Left kidney (tissue), 2 donors: ENCODE results near the gene ALDH1A3. TPM values are rescaled to one million over a fixed set of nuclear protein-coding genes. Genes with fewer than 3 reads are reported as not detected.

Experiments
- DNase-seq: peaks from one replicate; pipeline ENCODE4 v3.0.0-alpha.2; 2013
- polyA plus RNA-seq: library from polyadenylated mRNA; unstranded; fragments of 120-200 nt; gene quantifications from one replicate; pipeline ENCODE4 v1.2.1, GENCODE V29; 2013; ENCODE audit not compliant: insufficient read length

ALDH1A3 gene
- polyA plus RNA-seq, 1 donor, result 5.7 TPM

- no peak for DNase-seq
Observed at GRCh38 chr15:100925480-100925879, 45.8 kb downstream of the ALDH1A3 start.

GRCh38 chr15:100926258-100926657 lies 46.6 kb downstream of the ALDH1A3 start:
- DNase-seq, result no peak

GRCh38 chr15:100926971-100927756 lies 47.5 kb downstream of the ALDH1A3 start:
- no peak for DNase-seq

- DNase-seq, result no peak
Observed at GRCh38 chr15:100928632-100929280, 49.1 kb downstream of the ALDH1A3 start.

- DNase-seq, result no peak
Observed at GRCh38 chr15:100929641-100930042, 50.0 kb downstream of the ALDH1A3 start.

- no peak for DNase-seq
Observed at GRCh38 chr15:100930306-100930848, 50.7 kb downstream of the ALDH1A3 start.

- no peak for DNase-seq
Observed at GRCh38 chr15:100931143-100931890, 51.7 kb downstream of the ALDH1A3 start.

- DNase-seq, result no peak
Observed at GRCh38 chr15:100932676-100933348, 53.2 kb downstream of the ALDH1A3 start.

- no peak for DNase-seq
Observed at GRCh38 chr15:100934166-100934565, 54.5 kb downstream of the ALDH1A3 start.

GRCh38 chr15:100934726-100935125 lies 55.1 kb downstream of the ALDH1A3 start:
- DNase-seq, result no peak

- no peak for DNase-seq
Observed at GRCh38 chr15:100937171-100937570, 57.5 kb downstream of the ALDH1A3 start.

- DNase-seq, result no peak
Observed at GRCh38 chr15:100939791-100940190, 60.2 kb downstream of the ALDH1A3 start.

- DNase-seq, result no peak
Observed at GRCh38 chr15:100940767-100941379, 61.2 kb downstream of the ALDH1A3 start.

- DNase-seq, result no peak
Observed at GRCh38 chr15:100941536-100941935, 61.9 kb downstream of the ALDH1A3 start.

- no peak for DNase-seq
Observed at GRCh38 chr15:100942656-100943425, 63.2 kb downstream of the ALDH1A3 start.

GRCh38 chr15:100944244-100944895 lies 64.7 kb downstream of the ALDH1A3 start:
- no peak for DNase-seq

GRCh38 chr15:100944986-100945385 lies 65.4 kb downstream of the ALDH1A3 start:
- no peak for DNase-seq

- DNase-seq, result no peak
Observed at GRCh38 chr15:100947760-100948429, 68.3 kb downstream of the ALDH1A3 start.

- no peak for DNase-seq
Observed at GRCh38 chr15:100948430-100948762, 68.8 kb downstream of the ALDH1A3 start.

GRCh38 chr15:100949691-100950090 lies 70.1 kb downstream of the ALDH1A3 start:
- no peak for DNase-seq
